HG02885 (cell line): ENCODE measurements around the gene CSRP1.
"Not testable (repeated sequence)": the region's sequence is repeated elsewhere in the genome, so short reads cannot be mapped to it uniquely, and the experiment has no call there.

Experiments
- ATAC-seq: cut with Tn5 transposase; IDR thresholded peaks from one replicate; pipeline ENCODE4 v1.9.1; 2021; ENCODE audit warnings: mild to moderate bottlenecking; ENCODE audit not compliant: unreplicated experiment, poor library complexity

Gene CSRP1

DNA sequence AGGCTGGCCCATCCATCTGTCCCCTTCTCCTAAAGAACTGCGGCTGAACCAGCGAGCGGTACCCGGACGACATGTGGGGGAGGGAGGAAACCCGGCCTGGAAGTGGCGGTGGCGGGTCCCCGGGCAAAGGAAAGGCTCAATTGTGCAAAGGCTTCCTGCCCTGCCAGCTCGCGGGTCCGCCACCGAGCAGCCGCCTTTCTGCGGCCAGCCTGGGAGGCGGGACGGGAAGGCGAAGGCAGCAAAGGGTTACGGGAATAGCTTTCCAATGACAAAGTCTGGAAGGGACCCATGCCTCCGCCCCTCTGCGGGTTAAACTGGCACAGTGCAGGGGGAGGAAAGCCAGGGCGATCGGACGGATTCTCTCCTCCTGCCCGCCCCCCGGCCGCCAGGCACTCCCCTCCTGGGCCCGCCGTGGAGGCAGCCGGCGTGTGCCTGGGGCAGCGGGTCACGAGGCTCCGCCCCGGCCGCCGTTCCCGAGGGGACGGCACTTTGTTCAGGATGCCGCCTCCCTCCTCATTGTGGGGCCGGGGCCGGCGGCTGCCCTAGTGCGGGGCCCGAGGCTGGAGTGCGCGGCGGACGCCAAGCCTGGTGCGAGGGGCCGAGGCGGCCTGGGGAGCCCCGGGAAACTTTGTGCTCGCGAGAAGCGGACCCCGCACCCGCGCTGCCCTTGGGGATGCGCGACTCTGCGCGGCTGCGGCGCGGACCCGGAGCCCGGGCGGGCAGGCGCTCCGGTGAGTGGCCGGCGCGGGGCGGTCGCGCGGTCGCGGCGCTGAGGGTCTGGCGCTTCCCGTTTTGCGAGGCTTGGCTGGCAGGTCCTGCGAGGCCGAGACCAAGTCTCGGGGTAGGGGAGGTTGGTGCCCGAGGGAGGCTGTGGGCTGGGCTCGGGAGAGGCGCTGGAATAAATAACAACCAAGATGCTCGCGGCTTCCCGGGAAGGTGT lies 32.0 kb upstream of the CSRP1 start, which contains the start of gene NAV1:
Gene NAV1, plus strand, starts transcription at position 516 of the 940 bp plus-strand sequence. CDS start 83,758 bp downstream, outside the sequence.
- ATAC-seq: no peak

DNA sequence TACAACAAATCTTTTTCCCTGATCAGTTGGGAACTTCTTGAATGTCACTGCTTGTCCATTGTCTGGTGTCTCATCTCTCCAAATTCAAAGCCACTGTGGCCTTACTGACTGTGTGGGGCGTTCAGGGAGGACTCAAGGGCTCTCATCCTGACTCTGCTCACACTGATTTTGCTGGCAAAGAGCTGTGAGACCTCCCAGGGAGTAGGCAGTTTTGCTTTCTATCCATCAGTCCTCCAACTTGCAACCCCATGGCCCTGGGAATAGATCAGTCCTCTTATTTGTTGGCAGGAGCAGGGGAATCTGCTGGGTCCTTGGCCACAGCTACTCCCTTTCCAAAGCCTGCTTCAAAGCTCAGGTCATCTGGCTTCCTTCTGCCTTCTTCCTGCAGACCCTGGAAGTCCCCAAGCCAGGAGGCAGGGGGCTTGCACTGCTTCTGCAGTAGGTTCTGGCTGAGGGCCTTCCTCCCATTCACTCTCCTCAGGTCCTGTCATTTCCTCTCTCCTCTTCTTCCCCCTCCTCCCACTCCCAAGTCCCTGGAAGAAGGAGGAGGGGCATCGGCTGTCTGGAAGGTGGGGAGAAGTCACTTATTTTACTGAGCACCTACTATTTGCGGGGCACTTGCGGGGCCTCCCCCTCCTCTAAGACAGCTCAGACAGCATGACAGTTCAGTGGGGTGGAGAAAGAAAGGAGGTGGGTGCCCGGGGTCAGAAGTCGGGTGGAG lies 31.1 kb upstream of the CSRP1 start:
- no peak for ATAC-seq

DNA sequence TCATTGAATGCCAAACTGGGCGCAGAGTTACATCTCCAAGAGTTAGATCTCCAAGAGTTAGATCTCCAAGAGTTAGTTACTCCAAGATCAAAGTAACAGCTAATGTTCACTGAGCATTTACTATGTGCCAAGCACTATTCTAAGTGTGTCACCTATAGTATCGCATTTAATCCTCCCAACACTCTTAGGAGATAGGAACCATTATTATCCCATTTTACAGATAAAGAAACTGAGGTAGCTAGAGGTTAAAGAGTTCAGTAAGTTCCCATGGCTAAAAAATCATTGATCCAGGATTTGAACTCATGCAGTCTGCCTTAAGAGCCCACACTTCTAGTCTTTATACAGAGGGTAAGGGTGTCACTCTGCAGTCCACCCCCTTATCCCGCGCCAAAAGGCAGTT lies 30.5 kb upstream of the CSRP1 start:
- no peak for ATAC-seq

DNA sequence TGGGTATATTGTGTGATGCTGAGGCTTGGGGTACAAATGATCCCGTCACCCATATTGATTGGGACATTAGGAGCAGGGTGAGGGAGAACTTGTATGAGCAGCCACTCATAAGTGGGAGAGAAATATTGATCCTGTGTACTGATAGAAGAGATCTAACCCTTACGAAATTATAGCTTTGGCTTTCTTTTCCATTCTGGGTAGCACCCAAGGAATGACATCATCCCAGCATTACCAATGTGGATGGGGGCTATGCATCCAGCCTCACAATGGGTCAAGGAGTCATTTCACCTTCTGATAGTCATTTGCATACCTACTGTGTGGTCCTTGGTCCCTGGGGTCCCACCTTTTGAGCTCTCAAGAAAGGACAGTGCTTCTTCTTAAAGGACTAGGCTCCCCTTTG lies 30.1 kb upstream of the CSRP1 start:
- ATAC-seq: no peak

DNA sequence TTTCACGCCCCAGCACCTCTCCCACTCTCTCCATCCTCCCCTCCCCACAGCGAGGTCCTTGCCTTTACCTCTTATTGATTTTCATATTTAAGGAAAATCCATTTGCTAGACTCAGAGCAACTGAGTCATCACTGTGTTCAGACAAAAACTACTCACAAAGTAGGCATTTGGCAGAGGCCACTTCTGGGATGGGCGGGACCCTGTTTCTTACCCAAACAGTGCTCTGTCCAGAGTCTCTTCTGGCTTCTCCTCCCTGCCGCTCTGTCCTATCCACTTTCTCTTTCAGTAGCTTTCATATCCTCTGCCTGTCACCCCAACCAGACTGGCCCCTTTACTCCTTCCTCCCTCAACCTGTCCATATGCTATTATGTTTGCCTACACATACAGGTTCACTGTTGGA lies 29.6 kb upstream of the CSRP1 start:
- ATAC-seq: no peak

- no peak for ATAC-seq
Observed at GRCh38 chr1:201535919-201536245, 29.0 kb upstream of the CSRP1 start.

DNA sequence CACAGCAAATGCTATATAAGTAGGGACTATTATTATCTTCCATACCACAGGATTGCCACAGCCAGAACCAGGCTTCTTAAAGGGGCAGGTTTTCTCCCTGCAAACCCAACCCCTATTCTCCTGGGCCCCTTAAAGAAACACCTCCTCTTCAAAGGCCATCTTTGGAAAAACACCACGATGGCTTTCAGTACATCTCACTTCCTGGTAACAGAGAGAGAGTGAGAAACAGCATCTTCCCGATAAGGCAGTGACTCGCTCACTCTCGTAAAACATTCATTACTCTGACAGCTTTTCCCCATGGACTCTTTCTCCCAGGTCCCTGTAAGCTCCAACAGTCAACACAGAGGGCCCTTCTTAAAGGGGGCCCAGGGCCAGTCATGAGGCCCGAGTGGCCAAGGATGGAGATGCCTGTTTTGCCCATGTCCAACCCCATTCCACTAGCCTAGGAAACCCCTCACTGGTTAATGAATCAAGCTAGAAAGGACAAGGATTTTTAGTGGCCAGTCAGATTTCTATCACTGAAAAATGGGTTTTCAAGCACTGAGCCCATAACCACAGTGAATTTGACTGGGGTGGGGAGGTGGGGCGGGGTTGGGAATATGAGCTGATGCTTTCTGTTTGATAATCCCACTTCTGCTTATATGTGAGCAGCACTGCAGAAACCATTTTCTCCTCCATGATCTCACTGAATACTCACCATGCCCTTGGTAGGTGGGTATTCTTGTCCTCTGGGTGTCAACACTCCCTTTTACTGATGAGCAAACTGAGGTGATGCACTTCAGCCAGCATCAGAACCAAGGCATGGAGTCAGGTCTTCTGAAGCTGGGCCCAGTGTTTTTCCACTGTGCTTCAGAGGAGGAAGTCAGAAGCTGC lies 28.4 kb upstream of the CSRP1 start:
- no peak for ATAC-seq

- ATAC-seq: no peak
Observed at GRCh38 chr1:201533836-201534235, 26.9 kb upstream of the CSRP1 start.

DNA sequence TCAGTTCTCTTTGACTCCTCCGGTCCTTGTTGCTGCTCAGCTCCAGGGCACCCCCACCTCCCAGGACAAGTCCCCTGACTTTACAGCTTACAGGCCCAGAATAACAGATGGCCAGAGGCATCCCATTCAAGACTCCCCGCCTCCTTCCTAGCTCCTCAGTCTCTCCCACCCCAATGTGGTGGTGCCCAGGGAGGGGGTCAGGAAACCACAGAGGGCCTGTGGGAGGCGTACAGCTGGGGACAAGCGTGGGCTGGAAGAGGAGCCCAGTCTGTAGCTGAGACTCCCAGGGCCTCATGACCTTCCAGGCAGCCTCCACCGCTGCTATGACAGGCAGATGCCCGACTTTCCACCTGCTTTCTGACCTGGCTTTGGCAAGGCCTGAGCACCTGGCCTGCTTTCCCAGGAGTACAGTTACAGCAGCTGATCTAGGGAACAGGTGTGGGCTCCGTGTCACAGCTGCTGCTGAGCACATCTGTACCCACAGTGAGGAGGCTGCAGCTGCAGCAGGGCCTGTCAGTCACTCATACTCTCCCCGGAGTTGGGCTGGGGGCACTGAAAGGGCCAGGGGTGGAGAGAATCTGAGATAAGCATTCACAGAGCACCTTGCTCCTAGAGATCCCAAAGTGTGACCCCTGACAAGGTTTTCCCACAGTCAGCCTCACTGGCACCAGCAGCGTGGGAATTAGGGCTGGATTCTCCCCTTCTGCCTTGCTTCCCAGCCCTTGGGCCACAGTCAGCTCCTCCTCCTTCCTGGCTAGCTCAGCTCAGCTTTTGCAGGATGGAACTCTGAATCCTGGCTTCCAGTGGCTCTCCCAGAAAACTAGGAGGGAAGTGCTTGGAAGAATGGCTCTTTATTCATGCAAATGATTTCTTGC lies 24.9 kb upstream of the CSRP1 start:
- ATAC-seq: no peak

GRCh38 chr1:201530741-201531531 lies 24.0 kb upstream of the CSRP1 start:
- ATAC-seq: no peak

DNA sequence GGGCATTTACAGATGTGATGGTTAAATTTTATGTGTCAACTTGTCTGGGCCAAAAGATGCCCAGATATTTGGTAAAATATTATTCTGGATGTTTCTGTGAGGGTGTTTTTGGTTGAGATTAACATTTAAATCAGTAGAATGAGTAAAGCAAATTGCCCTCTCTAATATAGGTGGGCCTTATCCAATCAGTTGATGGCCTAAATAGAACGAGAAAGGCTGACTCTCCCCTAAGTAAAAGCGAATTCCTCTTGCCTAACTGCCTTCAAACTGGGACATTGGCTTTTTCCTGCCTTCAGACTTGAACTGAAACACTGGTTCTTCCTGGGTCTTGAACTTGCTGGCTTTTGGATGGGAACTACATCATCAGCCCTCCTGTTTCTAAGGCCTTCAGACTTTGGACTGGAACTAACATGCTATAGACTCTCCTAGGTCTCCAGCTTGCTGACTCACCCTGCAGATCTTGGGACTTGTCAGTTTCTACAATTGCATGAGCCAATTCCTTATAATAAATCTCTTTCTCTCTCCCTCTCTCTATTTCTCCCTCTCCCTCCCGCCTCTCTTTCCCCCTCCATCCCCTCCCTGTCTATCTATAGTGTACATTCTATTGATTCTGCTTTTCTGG lies 21.8 kb upstream of the CSRP1 start:
- ATAC-seq: no peak

GRCh38 chr1:201527879-201528278 lies 21.0 kb upstream of the CSRP1 start:
- no peak for ATAC-seq

DNA sequence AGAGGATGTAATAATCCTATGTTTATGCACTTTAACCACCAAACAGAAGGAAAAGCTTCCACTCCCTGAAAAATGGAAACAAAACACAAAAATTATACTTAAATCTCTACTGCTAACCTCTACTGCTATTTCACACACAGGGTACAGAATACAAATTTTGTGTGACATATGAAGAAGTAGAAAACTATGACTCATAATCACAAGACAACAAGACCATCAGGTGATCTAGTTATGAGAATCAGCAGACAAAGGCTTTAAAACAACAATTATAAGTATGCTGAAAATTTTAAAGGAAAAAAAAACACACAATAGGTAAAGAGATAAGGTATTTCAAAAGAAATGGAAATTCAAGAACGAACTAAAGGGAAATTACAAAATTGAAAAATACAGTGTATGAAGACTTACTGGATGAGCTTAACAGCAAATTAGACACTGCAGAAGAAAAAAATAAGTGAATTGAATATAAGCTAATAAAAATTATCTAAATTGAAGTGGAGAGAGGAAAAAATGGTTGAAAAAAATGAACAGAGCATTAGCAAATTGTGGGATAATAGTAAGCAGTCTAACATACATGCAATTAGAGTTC lies 18.4 kb upstream of the CSRP1 start:
- ATAC-seq: no peak

DNA sequence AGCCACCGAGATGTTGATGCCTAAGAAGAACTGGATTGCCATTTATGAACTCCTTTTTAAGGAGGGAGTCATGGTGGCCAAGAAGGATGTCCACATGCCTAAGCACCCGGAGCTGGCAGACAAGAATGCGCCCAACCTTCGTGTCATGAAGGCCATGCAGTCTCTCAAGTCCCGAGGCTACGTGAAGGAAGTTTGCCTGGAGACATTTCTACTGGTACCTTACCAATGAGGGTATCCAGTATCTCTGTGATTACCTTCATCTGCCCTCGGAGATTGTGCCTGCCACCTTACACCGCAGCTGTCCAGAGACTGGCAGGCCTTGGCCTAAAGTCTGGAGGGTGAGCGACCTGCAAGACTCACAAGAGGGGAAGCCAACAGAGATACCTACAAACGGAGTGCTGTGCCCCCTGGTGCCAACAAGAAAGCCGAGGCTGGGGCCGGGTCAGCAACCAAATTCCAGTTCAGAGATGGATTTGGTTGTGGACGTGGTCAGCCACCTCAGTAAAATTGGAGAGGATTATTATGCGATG lies 13.2 kb upstream of the CSRP1 start:
- ATAC-seq: not testable (repeated sequence)

DNA sequence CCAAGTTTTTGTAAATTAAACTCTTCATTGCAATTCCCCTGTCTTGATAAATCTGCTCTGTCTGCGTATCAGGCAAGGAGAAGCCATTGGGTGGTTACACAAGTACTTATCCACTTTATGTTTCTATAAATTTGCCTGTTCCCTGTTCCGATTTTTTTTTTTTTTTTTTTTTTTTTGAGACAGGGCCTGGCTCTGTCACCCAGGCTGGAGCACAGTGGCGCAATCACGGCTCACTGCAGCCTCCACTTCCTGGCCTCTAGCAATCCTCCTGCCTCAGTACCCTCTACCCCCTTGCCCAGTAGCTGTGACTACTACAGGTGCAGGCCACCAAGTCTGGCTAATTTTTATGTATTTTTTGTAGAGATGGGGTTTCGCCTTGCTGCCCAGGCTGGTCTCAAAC lies 11.1 kb upstream of the CSRP1 start:
- no peak for ATAC-seq

- no peak for ATAC-seq
Observed at GRCh38 chr1:201517631-201518030, 10.7 kb upstream of the CSRP1 start.

GRCh38 chr1:201516511-201517127 lies 9.7 kb upstream of the CSRP1 start:
- no peak for ATAC-seq
